SU-DHL-6 (cell line): ENCODE measurements around the gene COL25A1.

Experiments
- H2AFZ ChIP-seq: fragments of 200-600 bp; sonication (generic); 2 replicates; pipeline ENCODE4 v1.6.1; 2014; ENCODE audit warnings: low read depth, mild to moderate bottlenecking, moderate library complexity, mixed read lengths, antibody characterized with exemption, low read length; ENCODE audit not compliant: severe bottlenecking
- H3F3A ChIP-seq: fragments of 200-600 bp; shearing (Covaris generic); 2 replicates; pipeline ENCODE4 v1.6.0; 2016; ENCODE audit warnings: antibody characterized with exemption, mild to moderate bottlenecking; ENCODE audit not compliant: insufficient read depth
- H3K27ac ChIP-seq: fragments of 200-600 bp; sonication (generic); 2 replicates; pipeline ENCODE4 v1.5.1; 2016; ENCODE audit warnings: low read depth, mild to moderate bottlenecking, low read length, moderate library complexity, mixed read lengths
- H3K27me3 ChIP-seq: fragments of 200-600 bp; sonication (generic), shearing (Covaris generic); 2 replicates; pipeline ENCODE4 v1.6.0; 2014; ENCODE audit warnings: mild to moderate bottlenecking, low read length
- H3K36me3 ChIP-seq: fragments of 200-600 bp; sonication (generic); 2 replicates; pipeline ENCODE4 v1.6.1; 2014; ENCODE audit warnings: mild to moderate bottlenecking, low read length, mixed read lengths
- H3K4me2 ChIP-seq: fragments of 300-600, 200-600 bp; shearing (Covaris generic), sonication (generic); 2 replicates; pipeline ENCODE4 v1.6.0; 2014; ENCODE audit warnings: low read length, low read depth, mild to moderate bottlenecking; ENCODE audit not compliant: poor library complexity, severe bottlenecking
- H3K4me3 ChIP-seq: fragments of 200-600 bp; sonication (generic); 2 replicates; pipeline ENCODE4 v1.5.1; 2014; ENCODE audit warnings: antibody characterized with exemption, low read length, mild to moderate bottlenecking, mixed read lengths; ENCODE audit not compliant: insufficient read depth, poor library complexity, severe bottlenecking
- H3K79me2 ChIP-seq: fragments of 200-600 bp; sonication (generic); 2 replicates; pipeline ENCODE4 v1.6.1; 2014; ENCODE audit warnings: mild to moderate bottlenecking, low read length, moderate library complexity; ENCODE audit not compliant: insufficient read depth
- H3K9ac ChIP-seq: fragments of 200-600 bp; sonication (generic); 2 replicates; pipeline ENCODE4 v1.7.0; 2014; ENCODE audit warnings: mild to moderate bottlenecking, low read length
- H3K9me2 ChIP-seq: fragments of 200-600 bp; sonication (generic); replicated peaks from 2 replicates; pipeline ENCODE4 v1.6.1; 2014; ENCODE audit warnings: low read length; ENCODE audit not compliant: insufficient read depth
- H3K9me3 ChIP-seq: fragments of 200-600 bp; sonication (generic); 2 replicates; pipeline ENCODE4 v1.6.1; 2014; ENCODE audit warnings: low read length, mixed read lengths; ENCODE audit not compliant: insufficient read depth
- H4K20me1 ChIP-seq: fragments of 200-600 bp; sonication (generic); 2 replicates; pipeline ENCODE4 v1.6.1; 2014; ENCODE audit warnings: low read depth, mild to moderate bottlenecking, antibody characterized with exemption, low read length, moderate library complexity, mixed read lengths
- CTCF ChIP-seq: fragments of 200-600 bp; sonication (generic); IDR thresholded peaks from one replicate; pipeline ENCODE4 v1.5.1; 2017; ENCODE audit warnings: antibody characterized with exemption, mild to moderate bottlenecking, low read length, moderate library complexity; ENCODE audit not compliant: insufficient read depth, poor library complexity, severe bottlenecking
- EZH2phosphoT487 ChIP-seq: fragments of 200-600 bp; sonication (generic), shearing (Covaris generic); conservative IDR thresholded peaks from 2 replicates; pipeline ENCODE4 v1.6.1; 2018; ENCODE audit warnings: mild to moderate bottlenecking, antibody characterized with exemption, low read length, moderate library complexity, mixed read lengths

The COL25A1 gene

GRCh38 chr4:108849611-108850168 lies 452.8 kb downstream of the COL25A1 start:
- H3K9ac ChIP-seq = no peak overlapping the region
- no peaks in the 10 kb centered on the region for H3K9me2 ChIP-seq
- TF ChIP-seq EZH2phosphoT487 = no peak
- no peak overlapping the region for H3K4me3 ChIP-seq
- H3K36me3 ChIP-seq = no peaks in the 10 kb centered on the region
- H3K27ac ChIP-seq = no peak overlapping the region
- no peaks in the 10 kb centered on the region for H3K9me3 ChIP-seq
- no peaks in the 10 kb centered on the region for H4K20me1 ChIP-seq
- H3K4me2 ChIP-seq = no peak overlapping the region
- no peaks in the 10 kb centered on the region for H3K79me2 ChIP-seq
- no peak overlapping the region for H2AFZ ChIP-seq
- no peaks in the 10 kb centered on the region for H3F3A ChIP-seq
- no peaks in the 10 kb centered on the region for H3K27me3 ChIP-seq

DNA sequence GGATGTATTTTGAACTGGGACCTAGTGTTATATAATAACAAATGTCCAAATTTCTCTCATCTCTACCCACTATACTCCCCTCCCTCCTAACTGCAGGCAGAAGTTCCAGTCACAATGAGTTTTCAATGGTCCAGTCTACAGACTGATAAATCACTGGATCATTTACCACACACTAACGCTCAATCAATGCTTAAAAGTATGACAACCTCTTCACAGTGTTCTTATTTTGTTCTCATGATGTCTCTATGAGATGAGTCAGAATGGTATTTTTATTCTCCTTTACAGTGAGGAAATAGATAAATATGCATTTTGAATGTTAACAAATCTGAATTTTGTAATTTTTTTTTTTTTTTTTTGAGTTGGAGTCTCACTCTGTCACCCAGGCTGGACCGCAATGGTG lies 455.9 kb downstream of the COL25A1 start:
- H3K9me2 ChIP-seq = no peaks in the 10 kb centered on the region
- H3K27me3 ChIP-seq = no peaks in the 10 kb centered on the region
- H3K36me3 ChIP-seq = no peaks in the 10 kb centered on the region
- H3K9ac ChIP-seq = no peak overlapping the region
- H3F3A ChIP-seq = no peaks in the 10 kb centered on the region
- H3K4me2 ChIP-seq = no peak overlapping the region
- TF ChIP-seq EZH2phosphoT487 (no peak), CTCF (no peak)
- no peaks in the 10 kb centered on the region for H3K9me3 ChIP-seq
- H3K27ac ChIP-seq = no peak overlapping the region
- no peaks in the 10 kb centered on the region for H4K20me1 ChIP-seq
- no peaks in the 10 kb centered on the region for H3K79me2 ChIP-seq
- no peak overlapping the region for H3K4me3 ChIP-seq
- no peak overlapping the region for H2AFZ ChIP-seq

GRCh38 chr4:108840426-108840975 lies 462.0 kb downstream of the COL25A1 start:
- Histone ChIP-seq H3K9me3 (no peaks in the 10 kb centered on the region), H3K9ac (no peak overlapping the region), H2AFZ (no peak overlapping the region), H3K27ac (no peak overlapping the region), H3K79me2 (no peaks in the 10 kb centered on the region), H4K20me1 (no peaks in the 10 kb centered on the region), H3K27me3 (no peaks in the 10 kb centered on the region), H3F3A (no peaks in the 10 kb centered on the region), H3K36me3 (no peaks in the 10 kb centered on the region), H3K9me2 (no peaks in the 10 kb centered on the region), H3K4me2 (no peak overlapping the region), H3K4me3 (no peak overlapping the region)
- TF ChIP-seq CTCF (no peak), EZH2phosphoT487 (no peak)

- no peak overlapping the region for H3K4me2 ChIP-seq
- no peaks in the 10 kb centered on the region for H3K79me2 ChIP-seq
- no peaks in the 10 kb centered on the region for H3K27me3 ChIP-seq
- H3K4me3 ChIP-seq = no peak overlapping the region
- H3K36me3 ChIP-seq = no peaks in the 10 kb centered on the region
- no peak overlapping the region for H3K9ac ChIP-seq
- no peaks in the 10 kb centered on the region for H3F3A ChIP-seq
- H3K9me3 ChIP-seq = no peaks in the 10 kb centered on the region
- TF ChIP-seq CTCF = no peak
- no peak for TF ChIP-seq EZH2phosphoT487
- no peaks in the 10 kb centered on the region for H4K20me1 ChIP-seq
- no peak overlapping the region for H3K27ac ChIP-seq
- H3K9me2 ChIP-seq = no peaks in the 10 kb centered on the region
- no peak overlapping the region for H2AFZ ChIP-seq
These were observed 463.1 kb downstream of the COL25A1 start for GRCh38 chr4:108839333-108839732.
